Smooth muscle cell (in vitro differentiated cells): Measurements from ENCODE around the gene KRT86. TPM values are rescaled to one million over a fixed set of nuclear protein-coding genes. Genes with fewer than 3 reads are reported as not detected.

Experiments
- DNase-seq: peaks from one replicate; lab custom pipeline; 2025; ENCODE audit not compliant: unreplicated experiment; lab: John Stamatoyannopoulos, UW
- H2AFZ ChIP-seq: fragments of 200-600 bp; sonication (generic); 2 replicates; pipeline ENCODE4 v1.6.0; 2016; ENCODE audit warnings: antibody characterized with exemption, low read depth, mild to moderate bottlenecking
- H3F3A ChIP-seq: fragments of 200-600 bp; sonication (generic); 2 replicates; pipeline ENCODE4 v1.6.0; 2017; ENCODE audit warnings: antibody characterized with exemption, low read depth
- H3K27ac ChIP-seq: fragments of 200-600 bp; sonication (generic); 2 replicates; pipeline ENCODE4 v1.5.1; 2016; ENCODE audit warnings: low read depth, mild to moderate bottlenecking
- H3K27me3 ChIP-seq: fragments of 200-600 bp; sonication (generic); 2 replicates; pipeline ENCODE4 v1.6.1; 2016; ENCODE audit warnings: low read depth, mild to moderate bottlenecking
- H3K36me3 ChIP-seq: fragments of 200-600 bp; sonication (generic); 2 replicates; pipeline ENCODE4 v1.5.1; 2016; ENCODE audit warnings: low read depth
- H3K4me1 ChIP-seq: fragments of 200-600 bp; sonication (generic); 2 replicates; pipeline ENCODE4 v1.5.1; 2016; ENCODE audit warnings: low read depth
- H3K4me2 ChIP-seq: fragments of 200-600 bp; sonication (generic); 2 replicates; pipeline ENCODE4 v1.6.0; 2016; ENCODE audit warnings: mild to moderate bottlenecking
- H3K4me3 ChIP-seq: fragments of 200-600 bp; sonication (generic); 2 replicates; pipeline ENCODE4 v1.5.1; 2016; ENCODE audit warnings: mild to moderate bottlenecking
- H3K79me2 ChIP-seq: fragments of 200-600 bp; sonication (generic); 2 replicates; pipeline ENCODE4 v1.6.0; 2016; ENCODE audit warnings: low read depth, mild to moderate bottlenecking
- H3K9ac ChIP-seq: fragments of 200-600 bp; sonication (generic); 2 replicates; pipeline ENCODE4 v1.6.0; 2016; ENCODE audit warnings: low read depth
- H3K9me3 ChIP-seq: fragments of 200-600 bp; sonication (generic); replicated peaks from 2 replicates; pipeline ENCODE4 v1.5.1; 2016; ENCODE audit warnings: low read depth
- H4K20me1 ChIP-seq: fragments of 200-600 bp; sonication (generic); 2 replicates; pipeline ENCODE4 v1.6.0; 2016; ENCODE audit warnings: low read depth
- WGBS: methylation state at CpG from one replicate; pipeline ENCODE4 v1.1.7; 2016; ENCODE audit warnings: low lambda C conversion rate; 5-methylcytosine and 5-hydroxymethylcytosine counted together
- polyA plus RNA-seq: library from polyadenylated mRNA; unstranded; fragments of >200 nt; fragmentation: Nextera tagmentation; extraction: Ambion mirVana; gene quantifications from 2 replicates; pipeline ENCODE4 v1.2.1, GENCODE V29; 2016
- total RNA-seq: library from RNA; depleted of rRNA; stranded (reverse); fragments of >200 nt; gene quantifications from 2 replicates; pipeline ENCODE4 v1.2.3, GENCODE V29; 2014
- TF ChIP-seq, protein P1 (sequence below): fragments of 200-600 bp; sonication (generic); IDR thresholded peaks from 2 replicates; pipeline ENCODE4 v1.5.1; 2017; ENCODE audit warnings: borderline replicate concordance, mild to moderate bottlenecking, antibody characterized with exemption; ENCODE audit not compliant: insufficient read depth, poor library complexity, severe bottlenecking

Gene KRT86
- total and polyA plus RNA-seq, 2 experiments from 2014 or later = not detected

DNA sequence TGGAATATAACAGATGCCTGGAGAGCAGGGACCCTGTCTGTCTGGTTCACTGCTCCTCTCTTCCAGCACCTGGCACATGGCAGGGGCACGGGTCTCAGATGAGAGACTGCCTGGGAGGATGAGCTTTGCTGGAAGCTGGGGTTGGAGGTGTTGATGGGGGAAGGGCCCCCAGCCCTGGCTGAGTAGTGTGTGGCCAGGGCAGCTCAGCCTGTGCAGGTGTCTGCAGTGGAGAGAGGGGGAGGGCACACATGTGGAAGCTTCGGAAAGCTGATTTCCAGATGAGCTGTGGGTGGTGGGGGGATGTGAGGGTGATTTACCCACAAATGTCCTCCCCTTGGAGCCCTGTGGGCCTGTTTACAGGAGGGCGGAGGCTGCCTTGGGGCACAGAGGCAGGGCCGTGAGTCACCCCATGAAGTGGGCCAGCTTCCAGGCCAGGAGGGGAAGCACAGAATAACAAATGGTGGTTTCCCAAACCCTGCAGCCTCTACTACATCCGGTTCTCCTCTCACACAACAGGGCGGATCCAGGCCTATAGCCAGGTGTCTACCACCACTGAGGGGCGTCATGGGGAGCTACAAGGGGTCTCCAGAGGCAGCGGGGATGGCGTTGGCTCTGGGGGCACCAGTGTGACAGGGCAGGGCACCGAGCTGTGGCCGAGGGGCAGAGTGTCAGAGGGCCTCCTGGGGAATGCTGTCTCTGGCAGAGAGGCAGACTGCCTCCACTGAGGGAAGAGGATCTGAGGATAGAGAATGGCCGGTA is 30.4 kb upstream of the KRT86 start:
- peak; percentile 9 for DNase-seq
- Histone ChIP-seq H3K79me2 (no peaks in the 10 kb centered on the region), H3F3A (no peaks in the 10 kb centered on the region), H3K27me3 (no peaks in the 10 kb centered on the region), H3K4me3 (no peak overlapping the region), H3K4me1 (no peaks in the 10 kb centered on the region), H3K27ac (peak overlapping the region; percentile 55), H3K4me2 (peak overlapping the region; percentile 43), H3K9me3 (no peaks in the 10 kb centered on the region), H4K20me1 (peaks cover 6% of the 10 kb centered on the region), H3K36me3 (no peaks in the 10 kb centered on the region), H3K9ac (no peak overlapping the region), H2AFZ (no peak overlapping the region)
- WGBS = 71% methylated on average over 12 of the region's 12 CpGs
- TF ChIP-seq, protein P1, sequence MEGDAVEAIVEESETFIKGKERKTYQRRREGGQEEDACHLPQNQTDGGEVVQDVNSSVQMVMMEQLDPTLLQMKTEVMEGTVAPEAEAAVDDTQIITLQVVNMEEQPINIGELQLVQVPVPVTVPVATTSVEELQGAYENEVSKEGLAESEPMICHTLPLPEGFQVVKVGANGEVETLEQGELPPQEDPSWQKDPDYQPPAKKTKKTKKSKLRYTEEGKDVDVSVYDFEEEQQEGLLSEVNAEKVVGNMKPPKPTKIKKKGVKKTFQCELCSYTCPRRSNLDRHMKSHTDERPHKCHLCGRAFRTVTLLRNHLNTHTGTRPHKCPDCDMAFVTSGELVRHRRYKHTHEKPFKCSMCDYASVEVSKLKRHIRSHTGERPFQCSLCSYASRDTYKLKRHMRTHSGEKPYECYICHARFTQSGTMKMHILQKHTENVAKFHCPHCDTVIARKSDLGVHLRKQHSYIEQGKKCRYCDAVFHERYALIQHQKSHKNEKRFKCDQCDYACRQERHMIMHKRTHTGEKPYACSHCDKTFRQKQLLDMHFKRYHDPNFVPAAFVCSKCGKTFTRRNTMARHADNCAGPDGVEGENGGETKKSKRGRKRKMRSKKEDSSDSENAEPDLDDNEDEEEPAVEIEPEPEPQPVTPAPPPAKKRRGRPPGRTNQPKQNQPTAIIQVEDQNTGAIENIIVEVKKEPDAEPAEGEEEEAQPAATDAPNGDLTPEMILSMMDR = no peak

DNA sequence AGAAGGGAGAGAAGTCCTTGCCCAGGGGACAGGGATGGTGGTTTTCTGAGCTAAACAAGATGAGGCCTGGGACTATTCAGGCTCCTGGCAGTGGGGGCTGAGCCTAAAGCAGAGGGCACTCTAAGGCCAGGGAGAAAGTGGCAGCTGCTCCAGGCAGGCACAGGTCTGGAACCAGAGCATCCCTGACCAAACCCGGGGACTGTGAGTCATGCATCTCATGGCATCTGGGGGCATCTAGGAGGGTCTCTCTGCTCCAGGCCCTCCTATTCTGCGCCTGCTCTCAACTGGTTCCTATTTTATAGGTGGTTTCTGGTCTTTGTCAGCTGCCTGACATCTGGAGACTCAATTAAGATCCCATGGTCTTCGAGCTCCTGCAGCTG is 29.8 kb upstream of the KRT86 start:
- Histone ChIP-seq H2AFZ (no peak overlapping the region), H3K36me3 (no peaks in the 10 kb centered on the region), H3K4me3 (no peak overlapping the region), H3F3A (no peaks in the 10 kb centered on the region), H3K9ac (no peak overlapping the region), H3K27ac (peak overlapping the region; percentile 55), H3K27me3 (peaks cover 5% of the 10 kb centered on the region), H4K20me1 (peaks cover 6% of the 10 kb centered on the region), H3K4me1 (no peaks in the 10 kb centered on the region), H3K4me2 (no peak overlapping the region), H3K79me2 (no peaks in the 10 kb centered on the region), H3K9me3 (no peaks in the 10 kb centered on the region)
- TF ChIP-seq, protein P1 = no peak
- WGBS = 23% methylated on average over 3 of the region's 3 CpGs
- no peak for DNase-seq

DNA sequence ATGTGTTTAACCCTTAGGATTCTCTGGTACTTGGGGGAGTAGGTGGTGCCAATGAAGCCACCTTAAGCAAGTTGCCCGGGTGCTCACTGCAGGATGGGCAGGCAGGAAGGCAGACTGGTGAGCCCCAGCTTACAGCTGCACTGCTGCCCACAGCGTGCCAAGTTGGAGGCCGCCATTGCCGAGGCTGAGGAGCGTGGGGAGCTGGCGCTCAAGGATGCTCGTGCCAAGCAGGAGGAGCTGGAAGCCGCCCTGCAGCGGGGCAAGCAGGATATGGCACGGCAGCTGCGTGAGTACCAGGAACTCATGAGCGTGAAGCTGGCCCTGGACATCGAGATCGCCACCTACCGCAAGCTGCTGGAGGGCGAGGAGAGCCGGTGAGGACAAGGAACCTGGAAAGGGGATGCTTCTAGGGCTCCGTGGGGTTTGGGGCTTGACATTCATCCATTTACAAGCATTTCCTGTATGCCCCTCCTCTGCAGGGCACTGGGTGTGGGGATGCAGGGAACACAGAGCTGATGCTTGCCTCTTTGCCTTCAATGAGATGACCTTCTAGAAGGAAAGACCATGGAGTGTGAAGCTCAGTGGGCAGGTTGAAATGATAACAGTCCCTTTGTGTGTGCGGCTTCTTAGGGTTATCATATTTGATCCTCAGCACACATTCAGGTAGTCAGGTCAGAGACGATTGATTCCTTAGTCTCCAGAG is 29.0 kb upstream of the KRT86 start:
- Histone ChIP-seq H3K4me2 (no peak overlapping the region), H3K27ac (no peak overlapping the region)
- TF ChIP-seq, protein P1 = no peak

More for the DNA sequence above, 29.0 kb upstream of the KRT86 start:
- H2AFZ ChIP-seq = no peak overlapping the region
- WGBS = 94% methylated on average over 20 of the region's 20 CpGs
- peaks cover 13% of the 10 kb centered on the region for H3K27me3 ChIP-seq
- H3K36me3 ChIP-seq = no peaks in the 10 kb centered on the region
- DNase-seq = no peak
- peaks cover 6% of the 10 kb centered on the region for H4K20me1 ChIP-seq
- no peaks in the 10 kb centered on the region for H3K79me2 ChIP-seq
- no peak overlapping the region for H3K9ac ChIP-seq
- H3K4me1 ChIP-seq = no peaks in the 10 kb centered on the region
- no peak overlapping the region for H3K4me3 ChIP-seq
- H3K9me3 ChIP-seq = no peaks in the 10 kb centered on the region
- no peaks in the 10 kb centered on the region for H3F3A ChIP-seq
